Thoracic aorta (tissue), 2 donors: Measurements from ENCODE around the gene MS4A3. TPM values are rescaled to one million over a fixed set of nuclear protein-coding genes. Genes with fewer than 3 reads are reported as not detected.
"Not testable (repeated sequence)": the region's sequence is repeated elsewhere in the genome, so short reads cannot be mapped to it uniquely, and the experiment has no call there.

Experiments
- ATAC-seq: fragments of 150-250 bp; one replicate; pipeline ENCODE4 v1.8.0; 2017; ENCODE audit warnings: low read depth; ENCODE audit not compliant: insufficient number of reproducible peaks, low FRiP score
- DNase-seq: peaks from one replicate; pipeline ENCODE4 v3.0.0-alpha.2; 2020; ENCODE audit warnings: low spot score
- H3K27ac ChIP-seq, 2 donors: fragments of 200-600 bp; sonication (generic); 1 replicate in 1 of 2; 2 replicates in 1 of 2; pipeline ENCODE4 v1.5.1; 2016; ENCODE audit warnings: mild to moderate bottlenecking in 2 of 2, moderate library complexity in 2 of 2
- H3K27me3 ChIP-seq: fragments of 200-600 bp; sonication (generic); replicated peaks from 2 replicates; pipeline ENCODE4 v1.6.0; 2016; ENCODE audit warnings: mild to moderate bottlenecking; ENCODE audit not compliant: insufficient read depth
- H3K36me3 ChIP-seq: fragments of 200-600 bp; sonication (generic); one replicate; pipeline ENCODE4 v1.5.1; 2016
- H3K4me1 ChIP-seq, 2 donors: fragments of 200-600 bp; sonication (generic); 1 replicate in 1 of 2; 2 replicates in 1 of 2; pipeline versions ENCODE4 v1.5.1 to v1.6.0; 2016; ENCODE audit warnings: low read depth in 2 of 2, mild to moderate bottlenecking in 1 of 2; ENCODE audit not compliant: control insufficient read depth in 1 of 2
- H3K4me3 ChIP-seq: fragments of 200-600 bp; sonication (generic); 2 replicates; pipeline ENCODE4 v1.5.1; 2016; ENCODE audit warnings: mild to moderate bottlenecking
- H3K9me3 ChIP-seq: fragments of 200-600 bp; sonication (generic); 2 replicates; pipeline ENCODE4 v1.5.1; 2016
- total RNA-seq, 2 donors: library from RNA; depleted of rRNA; stranded (reverse); fragments of >200 nt; gene quantifications; one replicate each; pipeline versions ENCODE4 v1.1.0 to v1.2.3, GENCODE V29; 2016
- TF ChIP-seq, protein P1 (sequence below): fragments of 200-600 bp; sonication (generic); IDR thresholded peaks from one replicate; pipeline ENCODE4 v1.5.1; 2019; ENCODE audit warnings: antibody characterized with exemption

MS4A3 gene
- total RNA-seq, 2 donors from 2014 or later, result not detected

GRCh38 chr11:60040109-60040508 lies 16.4 kb upstream of the MS4A3 start, which contains the start of gene OOSP2:
TSS of gene OOSP2 (plus strand) at chr11:60040409. CDS start at chr11:60040460, 51 bp downstream.
- no peak for ATAC-seq

DNA sequence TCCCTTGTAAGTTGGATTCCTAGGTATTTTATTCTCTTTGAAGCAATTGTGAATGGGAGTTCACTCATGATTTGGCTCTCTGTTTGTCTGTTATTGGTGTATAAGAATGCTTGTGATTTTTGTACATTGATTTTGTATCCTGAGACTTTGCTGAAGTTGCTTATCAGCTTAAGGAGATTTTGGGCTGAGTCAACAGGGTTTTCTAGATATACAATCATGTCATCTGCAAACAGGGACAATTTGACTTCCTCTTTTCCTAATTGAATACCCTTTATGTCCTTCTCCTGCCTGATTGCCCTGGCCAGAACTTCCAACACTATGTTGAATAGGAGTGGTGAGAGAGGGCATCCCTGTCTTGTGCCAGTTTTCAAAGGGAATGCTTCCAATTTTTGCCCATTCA lies 6.0 kb upstream of the MS4A3 start:
- H3K27ac ChIP-seq, H3K9me3 ChIP-seq, ATAC-seq, H3K4me1 ChIP-seq, H3K4me3 ChIP-seq, DNase-seq, H3K36me3 ChIP-seq, H3K27me3 ChIP-seq: not testable (repeated sequence)

More at GRCh38 chr11:60040109-60040508, 16.4 kb upstream of the MS4A3 start, which contains the start of gene OOSP2:
- H3K4me1 ChIP-seq, result no peaks in the 10 kb centered on the region
- no peak for DNase-seq
- no peaks in the 10 kb centered on the region for H3K27me3 ChIP-seq
- H3K27ac ChIP-seq, result no peak within 1 kb of the TSS
- H3K4me3 ChIP-seq, result no peak within 1 kb of the TSS
- no peaks in the 10 kb centered on the region for H3K9me3 ChIP-seq
- no peaks in the 10 kb centered on the region for H3K36me3 ChIP-seq
- TF ChIP-seq, protein P1, sequence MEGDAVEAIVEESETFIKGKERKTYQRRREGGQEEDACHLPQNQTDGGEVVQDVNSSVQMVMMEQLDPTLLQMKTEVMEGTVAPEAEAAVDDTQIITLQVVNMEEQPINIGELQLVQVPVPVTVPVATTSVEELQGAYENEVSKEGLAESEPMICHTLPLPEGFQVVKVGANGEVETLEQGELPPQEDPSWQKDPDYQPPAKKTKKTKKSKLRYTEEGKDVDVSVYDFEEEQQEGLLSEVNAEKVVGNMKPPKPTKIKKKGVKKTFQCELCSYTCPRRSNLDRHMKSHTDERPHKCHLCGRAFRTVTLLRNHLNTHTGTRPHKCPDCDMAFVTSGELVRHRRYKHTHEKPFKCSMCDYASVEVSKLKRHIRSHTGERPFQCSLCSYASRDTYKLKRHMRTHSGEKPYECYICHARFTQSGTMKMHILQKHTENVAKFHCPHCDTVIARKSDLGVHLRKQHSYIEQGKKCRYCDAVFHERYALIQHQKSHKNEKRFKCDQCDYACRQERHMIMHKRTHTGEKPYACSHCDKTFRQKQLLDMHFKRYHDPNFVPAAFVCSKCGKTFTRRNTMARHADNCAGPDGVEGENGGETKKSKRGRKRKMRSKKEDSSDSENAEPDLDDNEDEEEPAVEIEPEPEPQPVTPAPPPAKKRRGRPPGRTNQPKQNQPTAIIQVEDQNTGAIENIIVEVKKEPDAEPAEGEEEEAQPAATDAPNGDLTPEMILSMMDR, result no peak

DNA sequence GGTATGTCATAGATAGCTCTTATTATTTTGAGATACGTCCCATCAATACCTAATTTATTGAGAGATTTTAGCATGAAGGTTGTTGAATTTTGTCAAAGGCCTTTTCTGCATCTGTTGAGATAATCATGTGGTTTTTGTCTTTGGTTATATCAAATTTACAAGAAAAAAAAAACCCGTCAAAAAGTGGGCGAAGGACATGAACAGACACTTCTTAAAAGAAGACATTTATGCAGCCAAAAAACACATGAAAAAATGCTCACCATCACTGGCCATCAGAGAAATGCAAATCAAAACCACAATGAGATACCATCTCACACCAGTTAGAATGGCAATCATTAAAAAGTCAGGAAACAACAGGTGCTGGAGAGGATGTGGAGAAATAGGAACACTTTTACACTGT lies 5.6 kb upstream of the MS4A3 start:
- not testable (repeated sequence) for H3K4me3 ChIP-seq, H3K4me1 ChIP-seq, ATAC-seq, DNase-seq, H3K36me3 ChIP-seq, H3K27me3 ChIP-seq, H3K27ac ChIP-seq, H3K9me3 ChIP-seq

DNA sequence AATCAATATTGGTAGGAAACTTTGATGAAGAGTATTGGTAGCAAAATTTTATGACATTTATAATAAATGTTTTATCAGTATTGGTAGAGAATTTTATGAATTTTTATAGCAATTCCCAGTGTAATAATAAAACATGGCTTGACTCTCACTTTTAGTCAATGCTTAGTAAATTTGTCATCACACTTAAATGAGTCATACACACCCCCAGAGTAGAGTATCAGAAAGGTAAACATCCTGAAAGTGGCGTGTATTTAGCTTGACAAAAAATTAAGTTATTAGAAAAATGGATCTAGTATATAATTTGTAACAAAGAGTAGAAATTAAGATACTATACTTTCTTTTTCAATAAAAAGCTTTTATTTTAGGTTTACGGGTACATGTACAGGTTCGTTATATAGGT lies 2.6 kb downstream of the MS4A3 start:
- Histone ChIP-seq H3K27me3 (no peaks in the 10 kb centered on the region), H3K9me3 (no peaks in the 10 kb centered on the region), H3K27ac (no peak overlapping the region), H3K36me3 (no peaks in the 10 kb centered on the region), H3K4me1 (no peaks in the 10 kb centered on the region), H3K4me3 (no peak overlapping the region)
- DNase-seq (no peak), ATAC-seq (no peak)
- TF ChIP-seq, protein P1, result no peak

DNA sequence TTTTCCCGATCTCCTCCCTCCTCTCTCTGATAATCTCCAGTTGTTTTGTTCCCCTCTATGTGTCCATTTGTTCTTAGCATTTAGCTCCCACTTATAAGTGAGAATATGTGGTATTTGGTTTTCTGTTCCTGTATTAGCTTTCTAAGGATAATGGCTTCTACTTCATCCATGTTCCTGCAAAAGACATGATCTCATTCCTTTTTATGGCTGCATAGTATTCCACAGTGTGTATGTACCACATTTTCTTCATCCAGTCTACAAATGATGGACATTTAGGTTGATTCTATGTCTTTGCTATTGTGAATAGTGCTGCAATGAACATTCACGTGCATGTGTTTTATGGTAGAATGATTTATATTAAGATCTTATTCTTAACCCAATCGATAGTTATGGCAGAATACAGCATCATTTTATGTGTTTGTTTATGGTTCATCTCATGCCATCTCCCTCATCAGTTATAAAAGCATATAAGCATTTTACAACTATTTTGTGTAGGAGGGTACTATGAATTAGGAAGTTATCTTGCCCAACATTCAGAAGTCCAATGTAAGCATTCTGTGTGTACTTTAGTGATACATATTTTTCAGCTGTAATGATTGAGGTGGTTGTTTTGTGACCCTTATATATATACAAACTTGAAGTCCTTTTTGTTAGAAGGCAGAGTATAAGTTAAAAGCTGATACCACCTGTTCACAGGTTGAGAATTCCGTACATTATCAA lies 3.2 kb downstream of the MS4A3 start:
- H3K27me3 ChIP-seq, result no peaks in the 10 kb centered on the region
- H3K4me1 ChIP-seq, result no peaks in the 10 kb centered on the region
- DNase-seq (no peak), ATAC-seq (no peak)
- H3K36me3 ChIP-seq, result no peaks in the 10 kb centered on the region
- no peaks in the 10 kb centered on the region for H3K9me3 ChIP-seq
- no peak overlapping the region for H3K4me3 ChIP-seq
- no peak overlapping the region for H3K27ac ChIP-seq
- TF ChIP-seq, protein P1, result no peak

- TF ChIP-seq, protein P1, result no peak
- no peaks in the 10 kb centered on the region for H3K36me3 ChIP-seq
- no peak overlapping the region for H3K4me3 ChIP-seq
- H3K9me3 ChIP-seq, result no peaks in the 10 kb centered on the region
- H3K27me3 ChIP-seq, result no peaks in the 10 kb centered on the region
- no peaks in the 10 kb centered on the region for H3K4me1 ChIP-seq
- ATAC-seq, result no peak
- H3K27ac ChIP-seq, result no peak overlapping the region
- no peak for DNase-seq
These were observed 7.6 kb downstream of the MS4A3 start for GRCh38 chr11:60064111-60064510.
